Esophagus squamous epithelium (tissue), 4 donors: Measurements from ENCODE around the gene CYBC1.

Source experiments
- CTCF ChIP-seq, 6 experiments: fragments of 450-650 bp in 4 of 6; fragments of 200-600 bp in 2 of 6; sonication (generic) in 2 of 6; IDR thresholded peaks; one replicate each; pipeline ENCODE4 v1.5.1; 2016 to 2019; ENCODE audit warnings: antibody characterized with exemption in 6 of 6, mild to moderate bottlenecking in 4 of 6, moderate library complexity in 4 of 6
- POLR2A ChIP-seq, 4 donors: fragments of 450-650 bp; IDR thresholded peaks; one replicate each; pipeline ENCODE4 v1.6.1; 2017; ENCODE audit warnings: antibody characterized with exemption in 4 of 4, mild to moderate bottlenecking in 4 of 4, moderate library complexity in 3 of 4

GRCh38 chr17:82480318-82480717 lies 29.8 kb upstream of the CYBC1 start:
- TF ChIP-seq CTCF (IDR thresholded peaks at IDR 0.05) (no peak), POLR2A (IDR thresholded peaks at IDR 0.05) (no peak)
